Colonic mucosa (tissue), 4 donors: ENCODE results near the gene TAF6L. TPM values are rescaled to one million over a fixed set of nuclear protein-coding genes. Genes with fewer than 3 reads are reported as not detected.
"Not testable (repeated sequence)": the region's sequence is repeated elsewhere in the genome, so short reads cannot be mapped to it uniquely, and the experiment has no call there.

Experiments
- DNase-seq: peaks from one replicate; pipeline ENCODE4 v3.0.0-alpha.2; 2020
- H3K27ac ChIP-seq: fragments of 200-600 bp; one replicate; pipeline ENCODE4 v1.8.0; 2021
- H3K27me3 ChIP-seq: fragments of 200-600 bp; one replicate; pipeline ENCODE4 v1.8.0; 2021
- H3K36me3 ChIP-seq: fragments of 200-600 bp; one replicate; pipeline ENCODE4 v1.8.0; 2021
- H3K4me1 ChIP-seq: fragments of 200-600 bp; one replicate; pipeline ENCODE4 v1.8.0; 2021; ENCODE audit warnings: mild to moderate bottlenecking
- H3K4me3 ChIP-seq: fragments of 200-600 bp; one replicate; pipeline ENCODE4 v1.8.0; 2021
- H3K9ac ChIP-seq, 2 donors: one replicate each; pipeline ENCODE4 v1.7.0; 2013; ENCODE audit warnings: control low read depth in 2 of 2, low read depth in 2 of 2, low read length in 2 of 2
- H3K9me3 ChIP-seq: fragments of 200-600 bp; one replicate; pipeline ENCODE4 v1.8.0; 2021
- intact Hi-C: fragments of 100-400 bp; cut with DNase I; formaldehyde crosslinking; loops from one replicate; pipeline ENCODE4 v1.14.1; 2022
- total RNA-seq, 2 donors: library from RNA; stranded (reverse); fragmentation: NEBNext Ultra II Directional in 1 of 2; extraction: Animal tissue kit (Norgen Biotek cat#: 25700) in 1 of 2; gene quantifications; one replicate each; pipeline ENCODE4 v1.2.1, GENCODE V29; 2021
- TF ChIP-seq, protein P1 (sequence below): fragments of 200-600 bp; IDR thresholded peaks from one replicate; pipeline ENCODE4 v1.8.0; 2022; ENCODE audit warnings: antibody characterized with exemption, mild to moderate bottlenecking
- donor health status: healthy.
- donor health status: DM: no; HTN: no; CAD: no.
- donor health status: DM: no; HTN: no; CAD: no.

Gene TAF6L
- total RNA-seq, 2 donors from 2014 or later, result 15.3 to 26.6 TPM

- no peaks in the 10 kb centered on the region for H3K36me3 ChIP-seq
These were observed 17.2 kb upstream of the TAF6L start, which contains the start of gene ZBTB3 for GRCh38 chr11:62753736-62754603. TSS of gene ZBTB3 (minus strand) at chr11:62754160. CDS start at chr11:62753664, 496 bp downstream.

GRCh38 chr11:62755086-62755615 lies 16.0 kb upstream of the TAF6L start:
- Histone ChIP-seq H3K9ac (peak overlapping the region in 1 of 2 donors; percentile 40), H3K27me3 (no peaks in the 10 kb centered on the region), H3K9me3 (no peaks in the 10 kb centered on the region), H3K4me3 (no peak overlapping the region), H3K4me1 (peaks cover 8% of the 10 kb centered on the region), H3K27ac (no peak overlapping the region), H3K36me3 (no peaks in the 10 kb centered on the region)
- intact Hi-C loops, result no loop called here
- no peak for DNase-seq
- TF ChIP-seq, protein P1, sequence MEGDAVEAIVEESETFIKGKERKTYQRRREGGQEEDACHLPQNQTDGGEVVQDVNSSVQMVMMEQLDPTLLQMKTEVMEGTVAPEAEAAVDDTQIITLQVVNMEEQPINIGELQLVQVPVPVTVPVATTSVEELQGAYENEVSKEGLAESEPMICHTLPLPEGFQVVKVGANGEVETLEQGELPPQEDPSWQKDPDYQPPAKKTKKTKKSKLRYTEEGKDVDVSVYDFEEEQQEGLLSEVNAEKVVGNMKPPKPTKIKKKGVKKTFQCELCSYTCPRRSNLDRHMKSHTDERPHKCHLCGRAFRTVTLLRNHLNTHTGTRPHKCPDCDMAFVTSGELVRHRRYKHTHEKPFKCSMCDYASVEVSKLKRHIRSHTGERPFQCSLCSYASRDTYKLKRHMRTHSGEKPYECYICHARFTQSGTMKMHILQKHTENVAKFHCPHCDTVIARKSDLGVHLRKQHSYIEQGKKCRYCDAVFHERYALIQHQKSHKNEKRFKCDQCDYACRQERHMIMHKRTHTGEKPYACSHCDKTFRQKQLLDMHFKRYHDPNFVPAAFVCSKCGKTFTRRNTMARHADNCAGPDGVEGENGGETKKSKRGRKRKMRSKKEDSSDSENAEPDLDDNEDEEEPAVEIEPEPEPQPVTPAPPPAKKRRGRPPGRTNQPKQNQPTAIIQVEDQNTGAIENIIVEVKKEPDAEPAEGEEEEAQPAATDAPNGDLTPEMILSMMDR, result no peak

More at GRCh38 chr11:62753736-62754603, 17.2 kb upstream of the TAF6L start, which contains the start of gene ZBTB3:
- H3K9me3 ChIP-seq, result no peaks in the 10 kb centered on the region
- peak; percentile 99 for DNase-seq
- intact Hi-C loops, result no loop called here
- peaks cover 8% of the 10 kb centered on the region for H3K4me1 ChIP-seq
- peak within 1 kb of the TSS; percentile 57 for H3K4me3 ChIP-seq
- peak within 1 kb of the TSS; percentile 92 for H3K27ac ChIP-seq
- no peaks in the 10 kb centered on the region for H3K27me3 ChIP-seq
- peak within 1 kb of the TSS; percentile 79 to 86 for H3K9ac ChIP-seq
- TF ChIP-seq, protein P1, result no peak

DNA sequence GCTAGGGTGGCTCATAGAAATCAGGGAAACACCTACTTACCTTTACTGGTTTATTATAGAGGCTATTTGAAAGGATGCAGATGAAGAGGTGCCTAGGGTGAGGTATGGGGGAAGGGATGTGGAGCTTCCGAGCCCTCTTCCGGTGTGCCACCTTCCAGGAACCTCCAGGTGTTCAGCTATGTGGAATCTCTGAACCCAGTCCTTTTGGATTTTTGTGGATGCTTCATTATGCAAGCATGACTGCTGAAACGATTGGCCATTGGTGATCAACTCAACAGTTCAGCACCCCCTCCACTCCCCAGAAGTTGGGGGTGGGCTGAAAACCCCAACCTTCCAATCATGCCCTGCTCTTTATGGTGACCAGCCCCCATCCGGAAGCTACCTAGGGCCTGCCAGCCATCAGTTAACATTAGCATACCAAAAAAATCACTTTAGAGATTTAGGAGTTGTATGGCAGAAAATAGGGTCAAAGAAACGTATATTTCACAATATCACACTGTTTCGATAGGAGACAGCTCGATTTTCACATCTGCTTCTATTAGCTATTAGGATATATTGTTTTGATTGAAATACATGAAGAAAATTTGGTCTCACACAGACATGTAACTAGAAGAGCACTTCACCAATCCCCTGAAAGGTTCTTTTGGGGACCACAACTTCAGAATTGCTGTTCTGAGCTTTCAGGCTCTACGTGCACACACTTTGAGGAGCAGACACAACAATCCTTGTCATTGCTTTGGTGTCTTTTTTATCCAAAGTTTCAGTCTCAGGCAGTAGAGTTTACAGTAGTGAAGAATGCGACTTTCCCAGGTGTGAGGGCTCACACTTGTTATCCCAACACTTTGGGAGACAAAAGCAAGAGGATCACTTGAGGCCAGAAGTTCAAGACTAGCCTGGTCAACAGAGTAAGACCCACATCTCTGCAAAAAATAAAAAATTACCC lies 13.1 kb upstream of the TAF6L start:
- Histone ChIP-seq H3K27me3 (no peaks in the 10 kb centered on the region), H3K27ac (no peak overlapping the region), H3K9ac (no peak overlapping the region), H3K9me3 (no peaks in the 10 kb centered on the region), H3K4me1 (peaks cover 11% of the 10 kb centered on the region), H3K36me3 (no peaks in the 10 kb centered on the region), H3K4me3 (no peak overlapping the region)
- TF ChIP-seq, protein P1, result no peak
- DNase-seq, result no peak
- intact Hi-C loops, result no loop called here

- not testable (repeated sequence) for H3K4me1 ChIP-seq, H3K9ac ChIP-seq, H3K36me3 ChIP-seq, H3K9me3 ChIP-seq, H3K27me3 ChIP-seq
- peak overlapping the region; percentile 81 for H3K27ac ChIP-seq
- peak; percentile 32 for DNase-seq
- intact Hi-C loops, result loop anchor here (10.0 kb wide), 1 partner anchor 46 kb away; no protein-coding TSS in a partner anchor
- H3K4me3 ChIP-seq, result peak overlapping the region; percentile 87
These were observed 10.3 kb upstream of the TAF6L start for GRCh38 chr11:62760867-62761227.

GRCh38 chr11:62770778-62771143 lies 435 bp upstream of the TAF6L start:
- Histone ChIP-seq H3K4me1 (peaks cover 9% of the 10 kb centered on the region), H3K36me3 (no peaks in the 10 kb centered on the region), H3K9ac (peak overlapping the region; percentile 64 to 73), H3K9me3 (no peaks in the 10 kb centered on the region), H3K27ac (peak overlapping the region; percentile 92), H3K27me3 (no peaks in the 10 kb centered on the region), H3K4me3 (peak overlapping the region; percentile 64)
- TF ChIP-seq, protein P1, result no peak
- intact Hi-C loops, result no loop called here
- DNase-seq, result peak; percentile 44
